HepG2 (cell line): ENCODE measurements around the gene ARL5C. TPM values are rescaled to one million over a fixed set of nuclear protein-coding genes. Genes with fewer than 3 reads are reported as not detected.

ENCODE experiments used
- ATAC-seq: fragments of 200-7000 bp; cut with Tn5 transposase; 3 replicates; pipeline ENCODE4 v1.9.1; 2020; ENCODE audit warnings: mild to moderate bottlenecking, moderate library complexity
- BruUV-seq: library from RNA; stranded (reverse); fragments of 400-500 nt; replicated peaks from 2 replicates; lab custom pipeline; 2021; lab: Mats Ljungman, UMichigan
- CTCF ChIA-PET: fragments of 300-600 bp; formaldehyde crosslinking; extraction: SDS; loops from one replicate; lab custom pipeline; 2021; ENCODE audit warnings: low total read pairs, inconsistent platforms, low intra/inter-chr PET ratio; lab: Yijun Ruan, JAX
- POLR2A ChIA-PET: fragments of 350-600 bp; sonication (Branson Sonifier 250); formaldehyde crosslinking; loops from one replicate; lab custom pipeline; 2020; ENCODE audit warnings: antibody characterized with exemption, inconsistent platforms; lab: Yijun Ruan, JAX
- DNase-seq: peaks from one replicate; pipeline ENCODE4 v3.0.0-alpha.2; 2015; ENCODE audit warnings: low spot score
- FAIRE-seq: peaks from 3 replicates; lab custom pipeline; 2011; peaks lifted over from hg19 to GRCh38; lab: Jason Lieb, UNC
- H2AFZ ChIP-seq: one replicate; pipeline ENCODE4 v1.6.1; 2011; ENCODE audit warnings: low read length, inconsistent platforms
- H3K27ac ChIP-seq: fragments of 300-600 bp; 3 replicates; pipeline ENCODE4 v1.8.0; 2011; ENCODE audit warnings: mixed run types, mild to moderate bottlenecking, mixed read lengths, low read length, inconsistent platforms; ENCODE audit not compliant: insufficient read depth; ENCODE audit errors: extremely low read length
- H3K27me3 ChIP-seq, 2 experiments: fragments of 200-600 bp in 1 of 2; 2 replicates in 1 of 2; 3 replicates in 1 of 2; pipeline versions ENCODE4 v1.6.0 to v1.8.0; 2011; ENCODE audit warnings: low read length in 2 of 2, mild to moderate bottlenecking in 2 of 2, moderate library complexity in 2 of 2, inconsistent platforms in 1 of 2; ENCODE audit not compliant: insufficient read depth in 2 of 2, control insufficient read depth in 1 of 2
- H3K36me3 ChIP-seq, 2 experiments: fragments of 200-600 bp in 1 of 2; replicated peaks in 1 of 2; 2 replicates in 1 of 2; 3 replicates in 1 of 2; pipeline versions ENCODE4 v1.5.1 to v1.8.0; 2011; ENCODE audit warnings: low read length in 2 of 2, inconsistent platforms in 1 of 2; ENCODE audit not compliant: insufficient read depth in 2 of 2, control insufficient read depth in 1 of 2
- H3K4me1 ChIP-seq: 2 replicates; pipeline ENCODE4 v1.5.1; 2012; ENCODE audit warnings: low read length, inconsistent platforms; ENCODE audit not compliant: insufficient read depth
- H3K4me2 ChIP-seq: 2 replicates; pipeline ENCODE4 v1.6.0; 2011; ENCODE audit warnings: low read depth, low read length, inconsistent platforms
- H3K4me3 ChIP-seq, 3 experiments: fragments of 200-600 bp in 1 of 3; sonication (generic), shearing (Covaris generic) in 1 of 3; replicated peaks in 1 of 3; 2 replicates each; pipeline ENCODE4 v1.5.1; 2011 to 2016; ENCODE audit warnings: low read length in 3 of 3, inconsistent platforms in 2 of 3, low read depth in 2 of 3, mild to moderate bottlenecking in 2 of 3, control low read depth in 1 of 3, mixed read lengths in 1 of 3; ENCODE audit not compliant: insufficient read depth in 1 of 3
- H3K79me2 ChIP-seq: one replicate; pipeline ENCODE4 v1.6.1; 2011; ENCODE audit warnings: low read length, inconsistent platforms; ENCODE audit not compliant: insufficient read depth
- H3K9ac ChIP-seq: 2 replicates; pipeline ENCODE4 v1.6.0; 2011; ENCODE audit warnings: mild to moderate bottlenecking, low read depth, low read length, inconsistent platforms; ENCODE audit not compliant: insufficient read depth
- H3K9me3 ChIP-seq: 2 replicates; pipeline ENCODE4 v1.5.1; 2012; ENCODE audit warnings: mild to moderate bottlenecking, low read length
- H4K20me1 ChIP-seq: 2 replicates; pipeline ENCODE4 v1.6.0; 2011; ENCODE audit warnings: inconsistent platforms, mild to moderate bottlenecking, low read length, moderate library complexity; ENCODE audit not compliant: insufficient read depth
- BRD4 ChIP-seq: sonication (generic); formaldehyde crosslinking; IDR thresholded peaks from 2 replicates; pipeline ENCODE4 v1.4.0; 2020; ENCODE audit warnings: missing genetic modification reagents
- CEBPB ChIP-seq: IDR thresholded peaks from 2 replicates; pipeline ENCODE4 v1.6.1; 2011; ENCODE audit warnings: low read depth, low read length, improper control_type of control experiment, borderline replicate concordance
- HES4 ChIP-seq: sonication (generic); formaldehyde crosslinking; IDR thresholded peaks from 2 replicates; pipeline ENCODE4 v1.9.0; 2021; ENCODE audit warnings: mild to moderate bottlenecking, missing genetic modification reagents, borderline replicate concordance
- HHEX ChIP-seq: IDR thresholded peaks from 2 replicates; pipeline ENCODE4 v1.6.1; 2016; ENCODE audit warnings: control low read depth
- PHB2 ChIP-seq: fragments of 450-650 bp; IDR thresholded peaks from 2 replicates; pipeline ENCODE4 v1.6.1; 2018; ENCODE audit not compliant: partially characterized antibody
- PHF21A ChIP-seq: sonication (generic); formaldehyde crosslinking; IDR thresholded peaks from 2 replicates; pipeline ENCODE4 v1.5.0; 2020; ENCODE audit warnings: mild to moderate bottlenecking, missing genetic modification reagents
- SSRP1 ChIP-seq: IDR thresholded peaks from 2 replicates; pipeline ENCODE4 v1.6.1; 2016; ENCODE audit warnings: control low read depth
- TAF15 ChIP-seq: fragments of 200-400 bp; formaldehyde crosslinking; IDR thresholded peaks from one replicate; pipeline ENCODE4 v1.6.1; 2018; ENCODE audit warnings: mild to moderate bottlenecking, low read depth, low read length; ENCODE audit not compliant: poor library complexity, severe bottlenecking
- ZNF160 ChIP-seq: sonication (generic); formaldehyde crosslinking; IDR thresholded peaks from 2 replicates; pipeline ENCODE4 v1.8.0; 2022; ENCODE audit warnings: mild to moderate bottlenecking, inconsistent platforms, missing genetic modification reagents
- ZNF33A ChIP-seq: sonication (generic); formaldehyde crosslinking; IDR thresholded peaks from 2 replicates; pipeline ENCODE4 v1.5.1; 2020; ENCODE audit warnings: missing genetic modification reagents, mild to moderate bottlenecking, moderate library complexity, borderline replicate concordance
- ZNF367 ChIP-seq: sonication (generic); formaldehyde crosslinking; IDR thresholded peaks from 2 replicates; pipeline ENCODE4 v1.4.0; 2020; ENCODE audit warnings: missing genetic modification reagents, borderline replicate concordance
- ZNF546 ChIP-seq: sonication (generic); formaldehyde crosslinking; conservative IDR thresholded peaks from 2 replicates; pipeline ENCODE4 v1.8.1; 2023; ENCODE audit warnings: mild to moderate bottlenecking, missing genetic modification reagents
- ZNF605 ChIP-seq: sonication (generic); formaldehyde crosslinking; IDR thresholded peaks from 2 replicates; pipeline ENCODE4 v1.8.0; 2022; ENCODE audit warnings: mild to moderate bottlenecking, missing genetic modification reagents
- WGBS: methylation state at CpG from one replicate; pipeline ENCODE4 v1.1.6; 2017; ENCODE audit warnings: low lambda C conversion rate; 5-methylcytosine and 5-hydroxymethylcytosine counted together
- in situ Hi-C: cut with HindIII; loops from 2 replicates; pipeline ENCODE4 v1.10.0; 2017; ENCODE audit warnings: low pct_unique_long_range_greater_than_20kb; ENCODE audit not compliant: extremely low pct_ligation_motif_present
- intact Hi-C: fragments of 100-400 bp; cut with micrococcal nuclease; formaldehyde crosslinking; loops from one replicate; pipeline ENCODE4 v1.10.0; 2022; ENCODE audit not compliant: unreplicated experiment
- polyA plus RNA-seq, 8 experiments: library from polyadenylated mRNA; depleted of rRNA in 3 of 8; stranded (reverse) in 7 of 8; unstranded in 1 of 8; fragments of >200 nt; fragmentation: Illumina TruSeq in 4 of 8; extraction: Trizol in 4 of 8; gene quantifications; 2 replicates each; pipeline versions ENCODE4 v1.2.1 to v1.2.3, GENCODE V29; 2011 to 2016; ENCODE audit warnings: low read depth in 4 of 8, missing spikeins in 1 of 8, mixed read lengths in 1 of 8; ENCODE audit not compliant: insufficient read depth in 1 of 8
- total RNA-seq, 5 experiments: library from RNA; depleted of rRNA; stranded (reverse); fragments of >200 nt; fragmentation: Illumina TruSeq; extraction: Trizol; gene quantifications; 2 replicates each; pipeline ENCODE4 v1.2.3, GENCODE V29; 2016; ENCODE audit warnings: low read depth in 1 of 5
- TF ChIP-seq, protein P1 (sequence below): sonication (generic); formaldehyde crosslinking; IDR thresholded peaks from 2 replicates; pipeline ENCODE4 v1.8.1; 2022; ENCODE audit warnings: low read depth, mild to moderate bottlenecking, missing genetic modification reagents
- TF ChIP-seq, protein P2 (sequence below): sonication (generic); formaldehyde crosslinking; IDR thresholded peaks from 2 replicates; pipeline ENCODE4 v1.8.0; 2022; ENCODE audit warnings: mild to moderate bottlenecking, missing genetic modification reagents
- TF ChIP-seq, protein P3 (sequence below): sonication (generic); formaldehyde crosslinking; conservative IDR thresholded peaks from 2 replicates; pipeline ENCODE4 v1.4.0; 2020; ENCODE audit warnings: missing genetic modification reagents
- TF ChIP-seq, protein P4 (sequence below): sonication (generic); formaldehyde crosslinking; IDR thresholded peaks from 2 replicates; pipeline ENCODE4 v1.4.0; 2020; ENCODE audit warnings: mild to moderate bottlenecking, missing genetic modification reagents

The ARL5C gene
- total and polyA plus RNA-seq, 2 of the 13 experiments (the other 11 are each of a cell fraction or from before 2014, with no cell fraction given), result not detected

DNA sequence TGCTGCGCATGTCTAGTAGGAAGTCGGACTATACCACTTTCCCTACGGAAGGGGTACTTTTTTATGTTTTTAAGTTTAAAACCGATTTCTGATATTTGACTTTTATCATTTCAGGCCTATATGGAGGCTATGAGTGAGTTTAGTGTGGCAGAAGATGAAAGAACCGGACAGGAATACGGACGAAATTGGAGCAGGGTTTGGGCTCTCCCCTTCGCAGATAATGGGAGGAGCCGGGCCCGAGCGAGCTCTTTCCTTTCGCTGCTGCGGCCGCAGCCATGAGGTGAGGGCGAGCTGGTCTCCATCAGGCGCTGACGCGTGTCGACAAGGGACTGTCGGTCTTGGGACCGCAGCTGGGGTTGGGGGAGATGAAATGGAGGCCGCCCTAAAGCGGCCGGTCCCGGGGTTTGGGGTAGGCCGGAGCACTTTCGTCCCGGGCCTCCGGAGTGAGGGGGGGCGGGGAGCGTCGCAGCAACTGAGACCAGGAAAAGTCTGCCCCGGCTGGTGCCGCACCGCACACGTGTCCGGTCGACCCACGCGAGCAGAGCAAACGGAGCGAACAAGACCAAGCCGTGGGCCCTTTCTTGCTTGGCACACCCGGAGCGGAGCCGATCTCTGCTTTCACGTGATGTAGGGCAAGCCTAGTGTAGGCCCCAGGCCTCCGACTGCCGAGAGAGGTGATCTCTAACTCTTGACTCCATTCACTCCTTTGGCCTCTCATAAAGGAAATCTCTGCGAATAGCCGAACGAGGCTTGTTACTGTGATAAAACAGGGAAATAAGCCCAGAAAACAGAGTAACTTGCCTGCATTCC lies 34.3 kb upstream of the ARL5C start, which contains the start of gene RPL19 (continued):
- no peak for TF ChIP-seq PHB2
- no peak for TF ChIP-seq ZNF33A (CRISPR knock-in tag)
- TF ChIP-seq, protein P1, sequence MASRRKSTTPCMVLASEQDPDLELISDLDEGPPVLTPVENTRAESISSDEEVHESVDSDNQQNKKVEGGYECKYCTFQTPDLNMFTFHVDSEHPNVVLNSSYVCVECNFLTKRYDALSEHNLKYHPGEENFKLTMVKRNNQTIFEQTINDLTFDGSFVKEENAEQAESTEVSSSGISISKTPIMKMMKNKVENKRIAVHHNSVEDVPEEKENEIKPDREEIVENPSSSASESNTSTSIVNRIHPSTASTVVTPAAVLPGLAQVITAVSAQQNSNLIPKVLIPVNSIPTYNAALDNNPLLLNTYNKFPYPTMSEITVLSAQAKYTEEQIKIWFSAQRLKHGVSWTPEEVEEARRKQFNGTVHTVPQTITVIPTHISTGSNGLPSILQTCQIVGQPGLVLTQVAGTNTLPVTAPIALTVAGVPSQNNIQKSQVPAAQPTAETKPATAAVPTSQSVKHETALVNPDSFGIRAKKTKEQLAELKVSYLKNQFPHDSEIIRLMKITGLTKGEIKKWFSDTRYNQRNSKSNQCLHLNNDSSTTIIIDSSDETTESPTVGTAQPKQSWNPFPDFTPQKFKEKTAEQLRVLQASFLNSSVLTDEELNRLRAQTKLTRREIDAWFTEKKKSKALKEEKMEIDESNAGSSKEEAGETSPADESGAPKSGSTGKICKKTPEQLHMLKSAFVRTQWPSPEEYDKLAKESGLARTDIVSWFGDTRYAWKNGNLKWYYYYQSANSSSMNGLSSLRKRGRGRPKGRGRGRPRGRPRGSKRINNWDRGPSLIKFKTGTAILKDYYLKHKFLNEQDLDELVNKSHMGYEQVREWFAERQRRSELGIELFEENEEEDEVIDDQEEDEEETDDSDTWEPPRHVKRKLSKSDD (CRISPR knock-in tag), result no peak; the same call in 1 of the 2 replicates
- peak; percentile 92; the same call in 1 of the 2 replicates for TF ChIP-seq BRD4 (CRISPR knock-in tag)
- no peak; the same call in none of the 2 replicates for TF ChIP-seq ZNF605 (CRISPR knock-in tag)
- TF ChIP-seq TAF15, result peak; percentile 74
- TF ChIP-seq ZNF546 (CRISPR knock-in tag), result peak; percentile 71; the same call in 1 of the 2 replicates
- TF ChIP-seq HHEX (CRISPR knock-in tag), result no peak

DNA sequence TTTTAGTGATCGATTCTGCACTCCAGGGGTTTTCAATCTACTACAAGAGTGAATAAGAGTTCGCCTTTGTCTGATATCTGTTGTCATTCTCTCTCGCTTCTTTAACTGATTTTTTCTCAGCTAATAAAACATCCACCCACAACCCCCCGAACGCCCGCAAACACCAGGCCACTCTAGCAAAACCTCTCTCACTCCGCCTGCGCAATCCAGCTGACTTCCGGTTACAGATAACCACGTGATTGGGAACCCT lies 33.8 kb upstream of the ARL5C start:
- Histone ChIP-seq H2AFZ (peak overlapping the region; percentile 100), H3K4me2 (peak overlapping the region; percentile 94), H3K9me3 (no peaks in the 10 kb centered on the region), H3K9ac (peak overlapping the region; percentile 98), H3K79me2 (peaks cover 23% of the 10 kb centered on the region), H3K27ac (peak overlapping the region; percentile 97), H3K36me3 (peaks cover 23 to 30% of the 10 kb centered on the region in 2 experiments), H3K4me3 (peak overlapping the region; percentile 65 to 92 (median 77)), H3K27me3 (no peaks in the 10 kb centered on the region; a peak in 1 of 5 replicates), H4K20me1 (peaks cover 23% of the 10 kb centered on the region), H3K4me1 (peaks cover 59% of the 10 kb centered on the region)
- no TSS peak for BruUV-seq
- intact Hi-C loops, result no loop called here
- DNase-seq, result peak; percentile 96
- WGBS, result under 1% methylated on average over 10 of the region's 10 CpGs
- POLR2A ChIA-PET, result interaction anchor here (0.6 to 1.6 kb wide), 39 partner anchors 9 to 705 kb away, joined by 3 to 28 read pairs (median 5); partner anchors contain the start of genes CDK12, CWC25, FBXL20 and LASP1
- CTCF ChIA-PET, result no interaction called here
- in situ Hi-C loops, result no loop called here
- peak; percentile 61 for ATAC-seq
- FAIRE-seq, result peak; percentile 99
- TF ChIP-seq, protein P2, sequence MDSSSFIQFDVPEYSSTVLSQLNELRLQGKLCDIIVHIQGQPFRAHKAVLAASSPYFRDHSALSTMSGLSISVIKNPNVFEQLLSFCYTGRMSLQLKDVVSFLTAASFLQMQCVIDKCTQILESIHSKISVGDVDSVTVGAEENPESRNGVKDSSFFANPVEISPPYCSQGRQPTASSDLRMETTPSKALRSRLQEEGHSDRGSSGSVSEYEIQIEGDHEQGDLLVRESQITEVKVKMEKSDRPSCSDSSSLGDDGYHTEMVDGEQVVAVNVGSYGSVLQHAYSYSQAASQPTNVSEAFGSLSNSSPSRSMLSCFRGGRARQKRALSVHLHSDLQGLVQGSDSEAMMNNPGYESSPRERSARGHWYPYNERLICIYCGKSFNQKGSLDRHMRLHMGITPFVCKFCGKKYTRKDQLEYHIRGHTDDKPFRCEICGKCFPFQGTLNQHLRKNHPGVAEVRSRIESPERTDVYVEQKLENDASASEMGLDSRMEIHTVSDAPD, result no peak
- TF ChIP-seq PHF21A (CRISPR knock-in tag) (no peak; the same call in 1 of the 2 replicates), CEBPB (peak; percentile 81; the same call in 1 of the 2 replicates), HES4 (no peak), ZNF160 (CRISPR knock-in tag) (no peak), ZNF367 (no peak), SSRP1 (no peak)
- TF ChIP-seq, protein P3, sequence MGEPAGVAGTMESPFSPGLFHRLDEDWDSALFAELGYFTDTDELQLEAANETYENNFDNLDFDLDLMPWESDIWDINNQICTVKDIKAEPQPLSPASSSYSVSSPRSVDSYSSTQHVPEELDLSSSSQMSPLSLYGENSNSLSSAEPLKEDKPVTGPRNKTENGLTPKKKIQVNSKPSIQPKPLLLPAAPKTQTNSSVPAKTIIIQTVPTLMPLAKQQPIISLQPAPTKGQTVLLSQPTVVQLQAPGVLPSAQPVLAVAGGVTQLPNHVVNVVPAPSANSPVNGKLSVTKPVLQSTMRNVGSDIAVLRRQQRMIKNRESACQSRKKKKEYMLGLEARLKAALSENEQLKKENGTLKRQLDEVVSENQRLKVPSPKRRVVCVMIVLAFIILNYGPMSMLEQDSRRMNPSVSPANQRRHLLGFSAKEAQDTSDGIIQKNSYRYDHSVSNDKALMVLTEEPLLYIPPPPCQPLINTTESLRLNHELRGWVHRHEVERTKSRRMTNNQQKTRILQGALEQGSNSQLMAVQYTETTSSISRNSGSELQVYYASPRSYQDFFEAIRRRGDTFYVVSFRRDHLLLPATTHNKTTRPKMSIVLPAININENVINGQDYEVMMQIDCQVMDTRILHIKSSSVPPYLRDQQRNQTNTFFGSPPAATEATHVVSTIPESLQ (CRISPR knock-in tag), result no peak
- TF ChIP-seq, protein P4, sequence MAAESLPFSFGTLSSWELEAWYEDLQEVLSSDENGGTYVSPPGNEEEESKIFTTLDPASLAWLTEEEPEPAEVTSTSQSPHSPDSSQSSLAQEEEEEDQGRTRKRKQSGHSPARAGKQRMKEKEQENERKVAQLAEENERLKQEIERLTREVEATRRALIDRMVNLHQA, result no peak
